B cell (primary cell): ENCODE measurements around the gene CREBBP.

Experiments
- EZH2 ChIP-seq: IDR thresholded peaks from 2 replicates; pipeline ENCODE4 v1.6.1; 2012; ENCODE audit warnings: borderline replicate concordance, low read depth, mild to moderate bottlenecking, moderate library complexity, low read length; ENCODE audit not compliant: insufficient read depth, poor library complexity, severe bottlenecking
- TF ChIP-seq, protein P1 (sequence below): fragments of 200-600 bp; IDR thresholded peaks from one replicate; pipeline ENCODE4 v1.8.0; 2022; ENCODE audit warnings: antibody characterized with exemption, mild to moderate bottlenecking

DNA sequence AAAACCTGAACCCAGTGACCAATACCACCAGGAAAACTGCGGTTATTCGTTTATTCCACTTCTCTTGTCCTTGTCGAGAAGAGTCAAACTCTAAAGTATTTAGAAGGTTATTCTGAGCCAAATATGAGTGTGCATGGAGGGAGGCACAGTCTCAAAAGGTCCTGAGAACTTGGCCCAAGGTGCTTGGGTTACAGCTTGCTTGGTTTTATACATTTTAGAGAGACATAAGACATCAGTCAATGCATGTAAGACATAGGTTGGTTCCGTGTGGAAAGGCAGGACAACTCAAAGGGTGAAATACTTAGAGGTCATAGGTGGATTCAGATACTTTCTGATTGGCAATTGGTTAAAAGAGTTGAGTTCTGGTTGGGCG is 162.5 kb downstream of the CREBBP start:
- TF ChIP-seq, protein P1, sequence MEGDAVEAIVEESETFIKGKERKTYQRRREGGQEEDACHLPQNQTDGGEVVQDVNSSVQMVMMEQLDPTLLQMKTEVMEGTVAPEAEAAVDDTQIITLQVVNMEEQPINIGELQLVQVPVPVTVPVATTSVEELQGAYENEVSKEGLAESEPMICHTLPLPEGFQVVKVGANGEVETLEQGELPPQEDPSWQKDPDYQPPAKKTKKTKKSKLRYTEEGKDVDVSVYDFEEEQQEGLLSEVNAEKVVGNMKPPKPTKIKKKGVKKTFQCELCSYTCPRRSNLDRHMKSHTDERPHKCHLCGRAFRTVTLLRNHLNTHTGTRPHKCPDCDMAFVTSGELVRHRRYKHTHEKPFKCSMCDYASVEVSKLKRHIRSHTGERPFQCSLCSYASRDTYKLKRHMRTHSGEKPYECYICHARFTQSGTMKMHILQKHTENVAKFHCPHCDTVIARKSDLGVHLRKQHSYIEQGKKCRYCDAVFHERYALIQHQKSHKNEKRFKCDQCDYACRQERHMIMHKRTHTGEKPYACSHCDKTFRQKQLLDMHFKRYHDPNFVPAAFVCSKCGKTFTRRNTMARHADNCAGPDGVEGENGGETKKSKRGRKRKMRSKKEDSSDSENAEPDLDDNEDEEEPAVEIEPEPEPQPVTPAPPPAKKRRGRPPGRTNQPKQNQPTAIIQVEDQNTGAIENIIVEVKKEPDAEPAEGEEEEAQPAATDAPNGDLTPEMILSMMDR = no peak
- TF ChIP-seq EZH2 = no peak
